MM.1S (cell line): ENCODE results near the gene CACNA1G.

Experiments
- EZH2 ChIP-seq: fragments of 300-600 bp; sonication (generic); optimal IDR thresholded peaks from 2 replicates; pipeline ENCODE3; 2017; ENCODE audit warnings: low read depth, mild to moderate bottlenecking, antibody characterized with exemption, low read length, mixed read lengths
- EZH2phosphoT487 ChIP-seq: fragments of 300-600 bp; sonication (generic); IDR thresholded peaks from 2 replicates; pipeline ENCODE4 v1.6.1; 2018; ENCODE audit warnings: antibody characterized with exemption, low read length
- TF ChIP-seq, protein P1 (sequence below): fragments of 300-600 bp; sonication (generic); IDR thresholded peaks from 2 replicates; pipeline ENCODE4 v1.5.1; 2016; ENCODE audit warnings: antibody characterized with exemption, low read length, mixed read lengths

DNA sequence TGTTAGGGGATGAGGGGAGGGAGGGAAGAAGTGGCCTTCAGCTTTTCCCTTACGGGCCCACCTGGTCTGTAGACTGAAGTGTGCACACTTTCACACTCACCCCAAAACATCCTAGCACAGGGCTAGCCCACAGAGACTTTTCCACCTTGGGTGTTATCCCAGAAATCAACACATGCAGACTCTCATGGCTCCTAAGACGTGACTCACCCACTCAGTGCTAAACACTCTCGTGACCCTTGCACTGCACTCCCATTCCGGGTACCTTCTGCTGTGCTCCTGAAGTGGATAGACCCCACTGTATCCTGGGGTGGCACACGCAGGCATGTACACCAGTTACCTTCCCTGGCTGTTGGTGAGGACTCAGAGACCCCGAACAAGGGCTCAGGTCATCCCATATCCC is 51.1 kb downstream of the CACNA1G start:
- TF ChIP-seq, protein P1, sequence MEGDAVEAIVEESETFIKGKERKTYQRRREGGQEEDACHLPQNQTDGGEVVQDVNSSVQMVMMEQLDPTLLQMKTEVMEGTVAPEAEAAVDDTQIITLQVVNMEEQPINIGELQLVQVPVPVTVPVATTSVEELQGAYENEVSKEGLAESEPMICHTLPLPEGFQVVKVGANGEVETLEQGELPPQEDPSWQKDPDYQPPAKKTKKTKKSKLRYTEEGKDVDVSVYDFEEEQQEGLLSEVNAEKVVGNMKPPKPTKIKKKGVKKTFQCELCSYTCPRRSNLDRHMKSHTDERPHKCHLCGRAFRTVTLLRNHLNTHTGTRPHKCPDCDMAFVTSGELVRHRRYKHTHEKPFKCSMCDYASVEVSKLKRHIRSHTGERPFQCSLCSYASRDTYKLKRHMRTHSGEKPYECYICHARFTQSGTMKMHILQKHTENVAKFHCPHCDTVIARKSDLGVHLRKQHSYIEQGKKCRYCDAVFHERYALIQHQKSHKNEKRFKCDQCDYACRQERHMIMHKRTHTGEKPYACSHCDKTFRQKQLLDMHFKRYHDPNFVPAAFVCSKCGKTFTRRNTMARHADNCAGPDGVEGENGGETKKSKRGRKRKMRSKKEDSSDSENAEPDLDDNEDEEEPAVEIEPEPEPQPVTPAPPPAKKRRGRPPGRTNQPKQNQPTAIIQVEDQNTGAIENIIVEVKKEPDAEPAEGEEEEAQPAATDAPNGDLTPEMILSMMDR: no peak
- TF ChIP-seq EZH2phosphoT487: no peak
- TF ChIP-seq EZH2: no peak
